NCI-H187 treated with DMSO at 0.1 percent for 48 hours (cell line): ENCODE measurements around the gene TLE4.
"Not testable (repeated sequence)": the region's sequence is repeated elsewhere in the genome, so short reads cannot be mapped to it uniquely, and the experiment has no call there.

Experiments used
- DNase-seq: peaks from one replicate; lab custom pipeline; 2025; lab: John Stamatoyannopoulos, UW

TLE4 gene

GRCh38 chr9:79604149-79604548 is 32.4 kb downstream of the TLE4 start:
- no peak for DNase-seq

GRCh38 chr9:79604921-79605562 is 33.3 kb downstream of the TLE4 start:
- DNase-seq = no peak

DNA sequence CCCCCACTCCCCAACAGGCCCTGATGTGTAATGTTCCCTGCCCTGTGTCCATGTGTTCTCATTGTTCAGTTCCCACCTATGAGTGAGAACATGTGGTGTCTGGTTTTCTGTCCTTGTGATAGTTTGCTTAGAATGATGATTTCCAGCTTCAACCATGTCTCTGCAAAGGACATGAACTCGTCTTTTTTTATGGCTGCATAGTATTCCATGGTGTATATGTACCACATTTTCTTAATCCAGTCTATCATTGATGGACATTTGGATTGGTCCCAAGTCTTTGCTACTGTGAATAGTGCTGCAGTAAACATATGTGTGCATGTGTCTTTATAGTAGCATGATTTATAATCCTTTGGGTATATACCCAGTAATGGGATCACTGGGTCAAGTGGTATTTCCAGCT is 34.8 kb downstream of the TLE4 start:
- DNase-seq = not testable (repeated sequence)

GRCh38 chr9:79609468-79610018 is 37.8 kb downstream of the TLE4 start:
- no peak for DNase-seq

DNA sequence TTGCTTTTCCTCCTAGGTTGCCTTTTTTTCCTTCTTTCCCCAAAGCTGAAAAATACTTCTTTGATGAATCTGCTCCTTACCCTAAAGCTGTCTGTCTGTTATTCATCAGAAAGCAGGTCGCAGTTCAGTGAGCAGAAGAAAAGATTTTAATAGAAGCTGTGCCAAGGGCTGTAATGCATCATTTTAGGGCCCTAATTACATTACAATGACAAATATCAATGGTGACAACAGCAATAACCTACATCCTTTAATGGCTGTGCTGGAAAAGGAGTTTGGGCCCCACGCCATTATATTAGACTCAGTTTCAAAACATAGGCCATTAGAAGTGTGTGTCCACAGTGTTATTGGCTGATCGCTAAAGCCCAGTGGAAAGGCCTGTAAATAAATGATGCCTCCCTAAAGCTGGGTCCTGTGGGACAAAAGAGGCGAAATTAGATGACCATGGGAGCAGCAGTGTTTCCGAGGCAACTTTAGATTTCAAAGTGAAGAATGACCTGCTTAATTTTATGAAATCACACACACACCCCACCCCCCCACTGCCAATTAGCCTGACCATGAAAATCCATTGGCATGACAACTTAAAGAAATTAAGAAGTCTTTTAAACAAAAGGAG is 38.4 kb downstream of the TLE4 start:
- no peak for DNase-seq

DNA sequence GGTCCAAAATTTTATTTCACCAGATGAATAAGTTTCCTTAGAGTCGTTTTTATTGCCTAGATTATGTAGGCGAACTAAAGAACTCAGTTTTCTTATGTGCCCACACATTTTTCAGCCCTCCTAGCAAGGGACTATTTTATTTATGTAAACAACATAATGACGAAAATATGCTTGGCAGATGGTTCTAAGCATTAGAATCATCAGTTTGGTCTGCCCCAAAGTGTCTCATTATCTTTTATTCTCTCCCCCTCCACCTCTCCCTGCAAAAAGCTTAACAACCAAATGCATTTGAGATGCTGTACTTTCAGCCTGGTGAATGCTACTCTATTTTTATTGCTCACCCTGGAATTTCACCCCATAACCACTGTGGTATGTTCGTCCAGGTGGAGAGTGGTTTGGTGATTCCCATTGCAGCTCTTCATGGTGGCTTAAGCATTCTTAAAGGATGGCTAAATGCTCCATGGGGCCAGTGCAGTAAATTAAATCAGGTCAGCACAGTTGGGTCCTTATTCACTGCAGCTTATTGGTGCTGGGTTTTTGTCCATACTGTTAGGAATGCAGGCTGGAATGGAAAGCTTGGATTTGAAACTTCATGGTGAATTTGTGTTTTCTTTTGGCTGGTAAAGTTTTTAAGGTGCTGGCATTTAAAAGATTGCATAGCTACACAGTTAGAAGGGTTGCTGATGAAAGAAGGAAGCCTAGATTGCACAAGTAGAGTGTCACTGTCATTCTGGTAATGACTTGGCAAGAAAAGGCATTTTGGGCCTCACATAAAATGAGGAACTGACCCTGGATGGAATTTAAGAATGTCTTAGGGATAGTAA is 39.2 kb downstream of the TLE4 start:
- no peak for DNase-seq

DNA sequence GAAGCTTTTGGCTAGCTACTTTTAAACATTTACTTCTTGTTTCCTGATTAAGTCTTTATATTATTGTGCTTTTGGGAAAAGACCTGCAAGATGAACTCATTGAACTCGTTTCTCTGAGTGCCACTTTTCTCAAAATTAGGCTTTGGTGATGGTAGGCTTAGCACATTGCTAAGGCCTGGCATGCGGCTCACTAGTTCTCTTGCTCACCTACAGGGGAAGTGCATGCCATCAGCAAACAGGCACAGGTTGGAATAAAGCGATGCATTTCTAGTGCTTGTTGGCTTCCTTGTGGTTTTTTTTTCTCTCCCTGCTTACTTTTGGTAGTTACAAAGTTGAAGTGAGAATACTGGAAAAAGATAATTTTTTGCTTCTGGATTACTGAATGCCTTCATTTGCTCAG is 41.4 kb downstream of the TLE4 start:
- DNase-seq = no peak

DNA sequence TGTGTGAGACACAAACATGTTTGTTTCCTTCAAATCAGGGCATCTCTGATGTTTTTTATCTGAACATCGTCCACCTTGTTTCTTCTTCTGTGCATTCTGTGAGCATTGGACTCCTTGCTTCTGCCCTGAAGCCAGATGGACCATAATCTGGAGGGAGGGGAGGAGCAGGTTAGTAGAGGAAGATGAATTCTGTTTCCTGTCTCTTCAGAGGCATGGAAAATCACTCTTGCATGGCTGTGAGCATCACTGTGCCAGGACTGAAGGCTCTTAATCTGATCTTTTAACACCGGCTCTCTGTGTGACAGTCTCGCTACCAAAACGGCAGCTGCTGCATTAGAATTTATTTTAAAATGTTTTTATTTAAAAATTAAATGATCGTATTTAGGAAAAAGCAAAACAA is 43.3 kb downstream of the TLE4 start:
- DNase-seq = no peak

DNA sequence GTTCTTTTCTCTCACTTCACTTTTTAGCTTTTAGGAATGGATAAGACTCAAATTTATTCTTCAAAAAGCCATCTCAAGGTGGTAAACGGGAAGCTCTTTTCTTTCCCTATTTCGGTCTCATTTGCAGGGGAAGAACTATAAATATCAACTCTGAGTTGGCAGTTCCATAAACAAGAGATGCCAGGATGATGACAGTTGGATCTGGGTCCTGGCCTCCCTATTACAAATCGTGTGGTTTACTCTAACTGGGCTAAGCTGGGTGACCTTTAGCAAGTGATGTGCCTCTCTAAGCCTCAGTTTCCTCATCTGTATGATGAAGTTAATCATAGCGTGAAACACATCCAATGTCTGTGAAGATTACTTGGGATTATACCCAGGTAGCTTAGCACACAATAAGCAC is 44.2 kb downstream of the TLE4 start:
- no peak for DNase-seq

GRCh38 chr9:79616971-79617370 is 45.2 kb downstream of the TLE4 start:
- DNase-seq = no peak

DNA sequence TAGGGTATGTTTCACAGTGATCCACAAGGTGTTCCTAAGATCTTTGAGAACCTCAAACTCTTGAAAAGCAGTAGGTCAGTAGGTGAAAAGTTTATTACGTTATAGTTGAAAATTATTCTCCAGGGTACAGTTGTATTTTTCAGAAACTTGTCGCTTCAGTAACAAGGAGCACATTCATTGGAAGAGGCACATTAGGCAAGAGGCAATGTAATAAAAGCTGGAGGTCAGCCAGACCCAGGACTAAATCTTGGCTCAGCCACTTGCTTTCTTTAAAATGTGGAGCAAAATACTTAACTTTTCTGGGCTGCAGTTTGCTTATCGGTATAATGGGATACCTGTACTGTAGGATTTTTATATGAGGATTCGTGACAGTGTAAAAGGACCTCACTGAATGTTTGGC is 45.6 kb downstream of the TLE4 start:
- DNase-seq = no peak

DNA sequence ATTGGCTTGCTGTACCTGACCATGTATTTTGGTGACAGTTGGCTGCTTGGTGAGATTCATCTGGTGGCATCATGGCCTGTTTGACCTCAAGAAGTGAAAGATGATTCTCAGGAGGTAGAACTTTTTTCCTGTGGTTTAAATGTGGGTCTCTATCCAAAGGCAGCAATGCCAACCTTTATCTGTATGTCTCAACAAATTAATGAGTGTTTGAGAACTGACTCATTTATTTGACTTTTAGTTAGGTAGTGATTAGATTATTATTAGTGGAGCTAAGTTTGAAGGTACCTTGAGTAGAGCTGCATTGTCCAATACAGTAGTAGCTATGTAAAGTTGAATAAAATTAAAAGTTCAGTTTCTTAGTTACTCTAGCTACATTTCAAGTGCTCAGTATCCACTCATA is 48.2 kb downstream of the TLE4 start:
- DNase-seq = no peak

- DNase-seq = no peak
Observed at GRCh38 chr9:79621916-79622575, 50.3 kb downstream of the TLE4 start.

DNA sequence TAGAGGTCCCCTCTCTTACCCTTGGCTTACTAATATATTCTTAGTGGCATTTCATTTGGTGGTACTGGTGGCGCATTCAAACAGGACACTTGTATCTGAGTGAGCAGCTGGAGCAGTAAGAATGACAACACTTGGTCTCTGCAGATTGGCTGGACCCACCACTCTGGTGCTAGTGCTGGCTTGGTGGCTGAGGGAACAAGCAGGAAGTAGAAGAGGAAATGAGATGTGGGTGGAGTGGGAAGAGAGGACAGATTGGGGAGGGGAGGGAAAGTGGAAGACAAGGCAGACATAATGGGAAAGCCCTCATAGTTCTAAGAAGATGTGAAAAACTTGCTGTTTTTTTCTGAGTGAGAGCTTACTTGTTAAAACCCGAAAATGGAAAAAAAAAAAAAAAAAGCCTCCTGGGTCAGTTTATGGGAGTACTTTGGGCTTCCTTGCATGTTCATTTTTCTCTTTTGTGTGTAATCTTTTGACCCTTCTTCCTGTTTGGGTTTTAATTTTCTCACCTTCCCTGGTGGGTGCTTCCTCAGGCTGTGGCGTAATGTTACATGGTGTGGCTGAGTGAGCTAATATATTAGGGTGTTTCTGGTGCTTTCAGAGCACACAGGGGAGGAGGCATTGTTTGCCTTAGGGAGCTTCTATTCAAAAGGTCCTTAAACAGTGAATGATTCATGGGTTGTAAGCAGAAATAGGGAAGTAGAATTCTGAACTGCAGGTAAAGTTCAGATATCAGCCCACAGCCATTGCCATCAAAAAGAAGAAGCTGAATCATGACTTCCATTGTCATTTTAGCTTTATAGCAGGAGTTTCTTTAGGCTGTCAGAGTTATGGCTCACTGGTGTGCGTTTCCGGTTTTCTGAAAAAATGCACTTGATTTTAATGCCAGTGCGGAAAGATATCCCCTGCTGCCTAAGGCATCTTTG is 52.3 kb downstream of the TLE4 start:
- DNase-seq = no peak

DNA sequence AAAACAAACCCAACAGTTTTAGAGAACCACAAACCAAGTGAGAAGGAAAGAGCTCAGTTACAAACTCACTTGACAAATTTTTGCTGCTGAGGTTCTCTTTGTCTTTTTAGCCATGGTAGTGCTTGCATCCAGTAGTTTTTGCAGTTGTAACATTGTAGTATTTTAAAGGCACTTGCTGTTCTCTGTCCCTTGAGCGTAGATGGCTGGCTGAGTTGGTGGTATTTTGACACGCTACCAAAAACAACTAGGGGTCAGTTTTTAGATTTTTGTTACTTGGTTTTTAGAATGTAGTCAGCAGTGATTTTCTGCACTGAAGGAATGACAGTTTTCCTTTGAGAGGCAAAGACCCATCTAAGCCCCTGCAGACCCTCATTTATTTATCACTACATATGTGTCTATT is 58.0 kb downstream of the TLE4 start:
- DNase-seq = no peak

- DNase-seq = no peak
Observed at GRCh38 chr9:79630521-79631403, 59.0 kb downstream of the TLE4 start.

DNA sequence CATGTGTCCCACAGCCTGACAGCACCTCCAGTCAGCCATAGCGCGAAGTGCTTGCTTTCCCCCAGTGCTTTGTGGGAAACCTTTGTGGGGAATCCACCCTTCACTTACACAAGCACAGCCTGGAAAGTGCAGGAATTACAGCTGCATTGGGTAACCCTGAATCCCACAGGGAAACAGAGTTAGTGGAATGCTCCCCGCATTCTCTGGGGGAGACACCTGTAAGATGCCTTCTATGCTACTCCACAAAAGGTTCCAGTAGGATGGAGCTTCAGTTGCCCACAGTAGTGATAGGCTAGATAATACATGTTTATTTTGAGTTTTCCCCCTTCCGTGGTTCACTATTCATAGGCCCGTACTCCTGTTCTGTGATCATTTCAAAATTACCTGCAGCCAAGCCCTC is 60.3 kb downstream of the TLE4 start:
- DNase-seq = no peak

DNA sequence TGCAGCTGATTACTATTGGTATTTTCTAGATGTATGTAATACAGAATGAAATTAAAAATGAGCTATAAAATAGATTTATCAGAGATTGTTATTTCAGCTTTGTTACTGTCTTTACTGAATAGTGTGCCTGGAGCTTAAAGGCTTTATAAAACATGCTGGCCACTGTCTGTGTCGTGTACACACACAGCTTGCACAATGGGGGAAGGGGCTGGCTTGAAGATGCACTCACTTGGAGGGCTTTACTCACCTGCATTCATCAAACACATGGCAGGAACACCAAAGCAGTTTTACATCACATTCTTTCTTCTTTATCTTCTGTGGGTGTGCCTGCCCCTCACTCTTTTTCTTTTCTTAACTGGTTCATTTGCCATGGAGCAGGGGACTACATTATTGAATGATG is 60.9 kb downstream of the TLE4 start:
- no peak for DNase-seq

DNA sequence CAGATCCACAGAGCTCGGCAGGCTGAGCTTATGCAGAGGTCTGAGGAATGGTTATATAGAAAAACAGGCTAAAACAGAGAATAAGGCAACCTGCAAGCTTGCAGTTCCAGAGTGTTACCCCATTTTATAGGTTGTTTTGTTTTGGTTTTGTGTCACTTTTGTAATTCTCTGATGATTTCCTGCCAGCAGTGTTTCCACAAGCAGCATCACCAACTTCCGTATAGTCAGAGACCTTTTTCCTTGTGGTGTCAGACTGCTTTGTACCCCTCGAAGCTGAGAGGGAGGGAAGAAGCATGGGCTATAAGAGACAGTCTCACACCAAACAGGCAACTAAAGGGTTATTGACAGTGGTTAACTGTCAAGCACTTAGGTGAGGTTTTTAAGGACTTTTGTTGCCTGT is 61.8 kb downstream of the TLE4 start:
- no peak for DNase-seq

DNA sequence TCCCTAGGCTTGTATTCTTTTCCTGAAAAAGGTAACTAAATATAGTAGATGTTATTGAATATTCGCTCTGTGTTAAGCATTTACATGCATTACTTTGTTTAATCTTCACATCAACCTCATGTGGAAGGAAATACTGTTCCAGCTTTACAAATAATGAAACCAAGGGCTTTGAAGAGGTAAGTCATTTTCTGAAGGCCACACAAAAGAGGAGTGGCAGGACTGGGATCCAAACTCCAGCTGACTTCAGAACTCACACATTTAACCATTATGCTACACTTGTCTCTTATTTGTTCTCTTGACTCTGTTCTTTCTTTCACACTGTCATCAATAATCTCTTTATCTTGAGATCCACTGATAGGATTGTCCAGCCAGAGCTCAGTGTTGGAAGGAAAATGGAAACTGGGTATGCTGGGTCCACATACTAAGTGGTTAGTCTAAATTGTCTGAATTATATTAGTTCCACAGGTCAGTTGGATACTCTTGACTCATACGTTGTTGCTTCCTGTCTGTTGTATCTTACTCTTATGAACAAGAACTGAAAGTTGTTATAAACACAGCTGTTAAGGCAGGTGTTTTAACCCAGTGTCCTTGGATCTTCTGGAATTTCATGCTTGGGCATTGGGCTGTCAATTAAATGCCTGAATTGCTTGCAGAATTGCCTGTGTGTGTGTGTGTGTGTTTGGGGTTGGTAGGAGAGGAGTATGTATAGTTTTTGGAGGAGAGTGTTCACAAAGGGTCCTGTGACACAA is 65.6 kb downstream of the TLE4 start:
- DNase-seq = no peak
